ENCODE data around the gene HPCAL1.

GRCh38 chr2:10408649-10409579 lies 106.2 kb downstream of the HPCAL1 start:
- peak; percentile 98 for TF ChIP-seq CTCF (conservative IDR thresholded peaks at IDR 0.05; ENCODE audit: low read length)
- TF ChIP-seq EZH2phosphoT487 (IDR thresholded peaks at IDR 0.05; ENCODE audit: borderline replicate concordance), result no peak

Measured in Loucy (cell line).